Fibroblast of skin of back (primary cell): ENCODE results near the gene PDE12.
"Not testable (repeated sequence)": the region's sequence is repeated elsewhere in the genome, so short reads cannot be mapped to it uniquely, and the experiment has no call there.

Experiments used
- DNase-seq: peaks from one replicate; pipeline ENCODE4 v3.0.0-alpha.2; 2013

Gene PDE12

GRCh38 chr3:57583544-57583943 lies 27.5 kb downstream of the PDE12 start:
- DNase-seq: no peak

GRCh38 chr3:57586778-57587177 lies 30.7 kb downstream of the PDE12 start:
- no peak for DNase-seq

GRCh38 chr3:57587905-57588304 lies 31.8 kb downstream of the PDE12 start:
- no peak for DNase-seq

GRCh38 chr3:57592306-57592705 lies 36.2 kb downstream of the PDE12 start:
- no peak for DNase-seq

GRCh38 chr3:57594144-57594543 lies 38.1 kb downstream of the PDE12 start:
- DNase-seq: no peak

- no peak for DNase-seq
These were observed 38.5 kb downstream of the PDE12 start for GRCh38 chr3:57594576-57594975.

- DNase-seq: peak; percentile 95
These were observed 40.5 kb downstream of the PDE12 start for GRCh38 chr3:57596495-57597126.

GRCh38 chr3:57597127-57597923 lies 41.3 kb downstream of the PDE12 start, which contains the start of gene ARF4:
TSS of gene ARF4 (minus strand) at chr3:57597344. CDS start at chr3:57597140, 204 bp downstream.
- DNase-seq: peak; percentile 100

GRCh38 chr3:57598765-57599360 lies 42.8 kb downstream of the PDE12 start:
- no peak for DNase-seq

- no peak for DNase-seq
These were observed 44.1 kb downstream of the PDE12 start for GRCh38 chr3:57600195-57600594.

- no peak for DNase-seq
These were observed 48.9 kb downstream of the PDE12 start for GRCh38 chr3:57604971-57605370.

GRCh38 chr3:57605683-57606082 lies 49.6 kb downstream of the PDE12 start:
- DNase-seq: no peak

- not testable (repeated sequence) for DNase-seq
These were observed 55.8 kb downstream of the PDE12 start for GRCh38 chr3:57611870-57612269.

GRCh38 chr3:57616233-57616632 lies 60.2 kb downstream of the PDE12 start:
- no peak for DNase-seq
